DMS79 (cell line): ENCODE data around the gene EPHB2.
"Not testable (repeated sequence)": the region's sequence is repeated elsewhere in the genome, so short reads cannot be mapped to it uniquely, and the experiment has no call there.

ENCODE experiments used
- DNase-seq: peaks from one replicate; lab custom pipeline; 2025; lab: John Stamatoyannopoulos, UW

The EPHB2 gene

DNA sequence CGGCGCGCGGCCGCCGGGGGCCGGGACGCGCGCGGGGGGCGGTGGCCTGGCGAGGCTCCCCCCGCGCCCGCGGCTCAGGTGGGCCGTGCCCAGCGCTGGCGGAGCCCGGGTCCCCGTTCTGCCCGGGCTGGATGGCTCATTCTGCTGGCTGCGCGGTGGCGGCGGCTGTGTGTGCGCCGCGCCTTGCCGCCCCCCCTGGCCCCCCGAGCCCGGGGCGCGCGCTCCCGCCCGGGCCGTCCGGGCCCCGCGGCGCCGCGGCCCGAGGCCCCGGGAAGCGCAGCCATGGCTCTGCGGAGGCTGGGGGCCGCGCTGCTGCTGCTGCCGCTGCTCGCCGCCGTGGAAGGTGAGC lies at the start of gene EPHB2:
Gene EPHB2, plus strand, starts transcription at position 139 of the 349 bp plus-strand sequence. Its CDS starts 144 bp downstream, at position 283.
- no peak for DNase-seq

DNA sequence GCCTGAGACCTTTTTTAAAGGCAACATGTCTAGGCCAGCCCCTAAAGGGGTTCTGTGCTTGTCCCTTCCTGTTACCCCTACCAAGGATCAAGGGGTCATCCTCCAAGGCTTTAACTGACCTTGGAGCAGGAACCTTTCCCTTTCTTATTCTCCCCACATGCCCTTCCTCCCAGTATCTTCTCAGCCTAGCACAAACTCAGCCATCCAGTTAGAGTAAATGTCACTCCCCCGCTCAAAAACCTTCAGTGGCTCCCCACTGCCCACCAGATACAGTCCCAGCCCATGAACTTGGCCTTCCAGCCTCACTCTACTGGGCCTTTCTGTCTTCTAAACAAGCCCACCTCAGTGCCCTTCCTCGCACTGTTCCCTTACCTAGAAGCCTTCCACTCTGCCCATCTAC lies 48.8 kb upstream of the EPHB2 start:
- no peak for DNase-seq

DNA sequence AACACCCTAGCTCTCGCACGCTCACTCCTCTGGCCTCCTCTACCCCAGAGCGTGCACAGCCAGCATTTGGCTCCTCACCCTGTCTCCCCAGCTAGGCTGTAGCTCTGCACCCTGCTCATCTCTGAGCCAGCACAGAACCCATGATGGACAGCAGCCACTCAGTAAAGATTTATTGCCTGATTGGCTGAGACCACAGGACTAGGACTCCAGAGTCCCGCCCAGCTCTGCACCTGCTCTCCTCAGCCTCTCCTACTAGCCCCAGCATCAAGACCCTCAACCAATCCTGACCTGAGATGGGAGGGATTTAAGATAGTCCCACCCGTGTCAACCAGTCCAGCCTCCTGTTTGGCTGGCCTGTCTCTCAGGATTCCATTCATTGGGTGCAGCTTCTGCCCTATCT lies 48.3 kb upstream of the EPHB2 start:
- no peak for DNase-seq

DNA sequence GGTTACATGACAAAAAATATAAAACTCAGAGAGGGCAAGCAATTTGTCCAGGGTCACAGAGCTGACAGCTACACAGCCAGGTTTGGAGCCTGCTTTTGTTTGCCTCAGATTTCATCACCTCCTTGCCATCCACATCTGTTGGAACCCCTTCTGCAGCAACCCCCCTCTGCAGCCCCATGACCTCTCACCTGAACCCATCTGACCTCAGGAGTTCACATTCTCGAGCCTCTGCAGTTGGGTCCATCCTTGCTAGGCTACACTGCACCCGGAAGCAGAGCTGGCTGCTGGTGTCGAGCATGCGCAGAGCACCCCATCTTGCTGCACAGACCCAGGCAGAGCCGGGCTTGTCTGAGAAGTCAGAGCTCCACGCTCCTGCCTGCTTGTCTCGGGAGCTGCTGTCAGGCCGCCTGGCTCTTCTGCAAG lies 47.6 kb upstream of the EPHB2 start:
- DNase-seq = no peak

DNA sequence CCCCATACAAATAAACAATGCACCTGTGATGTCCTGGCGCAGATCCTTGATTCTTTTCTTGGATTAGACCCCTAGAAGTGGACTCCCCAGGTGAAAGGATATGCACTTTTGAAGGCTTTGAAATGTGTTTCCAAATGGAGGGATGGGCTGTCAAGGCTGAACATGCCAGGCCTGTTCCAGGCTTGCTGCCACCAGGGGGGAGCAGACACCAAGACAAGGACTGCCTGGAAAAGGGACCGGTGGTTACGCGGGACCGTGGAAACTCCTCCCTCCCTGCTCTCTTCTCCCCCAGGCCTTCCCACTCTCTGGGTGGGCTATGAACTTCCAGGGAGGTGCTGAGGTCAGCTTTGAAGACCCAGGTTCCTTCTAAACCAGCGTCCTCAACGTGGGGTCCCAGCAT lies 44.9 kb upstream of the EPHB2 start:
- no peak for DNase-seq

DNA sequence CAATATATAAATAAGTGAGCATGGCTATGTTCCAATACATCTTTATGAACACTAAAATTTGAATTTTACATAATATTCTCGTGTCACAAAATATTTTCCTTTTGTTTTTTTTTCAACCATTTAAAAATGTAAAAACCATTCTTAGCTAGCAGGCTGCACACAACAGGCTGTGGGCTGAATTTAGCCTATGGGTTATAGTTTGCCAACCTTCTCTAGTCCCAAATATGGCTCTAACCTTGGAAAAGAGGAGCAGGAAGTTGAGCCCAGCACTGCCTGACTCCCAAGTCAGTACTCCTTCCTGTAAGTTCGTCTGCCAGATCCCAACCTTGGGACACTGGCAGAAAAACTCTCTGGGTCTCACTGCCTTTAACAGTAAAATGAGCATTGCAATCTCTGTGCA lies 44.2 kb upstream of the EPHB2 start:
- DNase-seq = no peak

DNA sequence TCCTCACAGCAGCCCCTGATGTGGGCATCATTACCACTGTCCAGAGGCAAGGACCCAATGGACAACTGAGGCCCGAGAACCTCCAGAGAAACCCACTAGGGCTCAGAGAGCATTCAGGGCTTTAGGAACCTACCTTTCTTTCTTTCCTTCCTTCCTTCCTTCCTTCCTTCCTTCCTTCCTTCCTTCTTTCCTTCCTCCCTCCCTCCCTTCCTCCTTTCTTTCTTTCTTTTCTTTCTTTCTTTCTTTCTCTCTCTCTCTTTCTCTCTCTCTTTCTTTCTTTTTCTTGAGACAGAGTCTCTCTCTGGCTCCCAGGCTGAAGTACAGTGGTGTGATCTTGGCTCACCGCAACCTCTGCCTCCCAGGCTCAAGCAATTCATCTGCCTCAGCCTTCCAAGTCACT lies 41.8 kb upstream of the EPHB2 start:
- DNase-seq = not testable (repeated sequence)

DNA sequence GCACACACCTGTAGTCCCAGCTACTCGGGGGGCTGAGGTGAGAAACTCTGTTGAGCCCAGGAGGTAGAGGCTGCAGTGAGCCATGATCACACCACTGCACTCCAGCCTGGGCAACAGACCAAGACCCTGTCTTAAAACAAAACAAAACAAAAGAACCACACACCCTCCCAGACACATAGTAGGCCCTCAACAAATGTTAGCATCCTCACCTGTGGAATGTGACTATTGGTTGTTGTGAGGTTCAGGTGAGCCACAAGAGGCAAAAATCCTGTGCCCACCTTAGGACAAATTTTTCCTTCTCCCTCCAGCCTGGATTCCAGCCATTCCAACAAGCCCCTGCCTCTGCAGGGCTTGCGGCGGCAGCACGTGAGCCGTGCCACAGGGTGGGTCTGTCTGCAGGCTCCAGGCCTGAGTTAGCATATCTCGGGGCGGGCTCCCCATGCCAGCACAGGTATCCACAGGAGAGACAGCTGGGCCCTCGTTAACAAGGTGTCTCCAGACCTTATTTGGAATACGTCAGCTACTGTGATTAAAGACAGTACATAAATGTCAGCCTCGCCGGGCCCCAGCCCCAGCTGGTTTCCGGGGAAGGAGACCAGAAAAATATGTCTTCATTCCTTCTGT lies 40.2 kb upstream of the EPHB2 start:
- DNase-seq = no peak

DNA sequence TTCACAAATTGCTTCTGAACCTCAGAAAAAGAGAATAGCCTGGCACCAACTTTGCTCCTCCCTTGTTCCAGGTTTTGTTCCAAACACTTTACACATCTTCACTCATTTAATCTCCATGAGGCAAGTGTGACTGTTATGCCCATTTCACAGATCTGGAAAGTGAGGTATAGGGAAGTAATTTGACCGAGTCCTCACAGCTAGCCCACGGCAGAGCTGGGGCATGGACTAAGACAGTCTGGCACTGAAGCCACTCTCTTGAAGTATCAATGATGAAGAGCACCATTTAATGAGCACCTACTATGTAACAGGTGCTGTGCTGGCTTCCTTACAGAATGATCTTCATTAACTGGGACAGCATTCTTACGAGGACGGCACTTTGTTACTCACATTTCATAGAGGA lies 38.6 kb upstream of the EPHB2 start:
- DNase-seq = no peak

DNA sequence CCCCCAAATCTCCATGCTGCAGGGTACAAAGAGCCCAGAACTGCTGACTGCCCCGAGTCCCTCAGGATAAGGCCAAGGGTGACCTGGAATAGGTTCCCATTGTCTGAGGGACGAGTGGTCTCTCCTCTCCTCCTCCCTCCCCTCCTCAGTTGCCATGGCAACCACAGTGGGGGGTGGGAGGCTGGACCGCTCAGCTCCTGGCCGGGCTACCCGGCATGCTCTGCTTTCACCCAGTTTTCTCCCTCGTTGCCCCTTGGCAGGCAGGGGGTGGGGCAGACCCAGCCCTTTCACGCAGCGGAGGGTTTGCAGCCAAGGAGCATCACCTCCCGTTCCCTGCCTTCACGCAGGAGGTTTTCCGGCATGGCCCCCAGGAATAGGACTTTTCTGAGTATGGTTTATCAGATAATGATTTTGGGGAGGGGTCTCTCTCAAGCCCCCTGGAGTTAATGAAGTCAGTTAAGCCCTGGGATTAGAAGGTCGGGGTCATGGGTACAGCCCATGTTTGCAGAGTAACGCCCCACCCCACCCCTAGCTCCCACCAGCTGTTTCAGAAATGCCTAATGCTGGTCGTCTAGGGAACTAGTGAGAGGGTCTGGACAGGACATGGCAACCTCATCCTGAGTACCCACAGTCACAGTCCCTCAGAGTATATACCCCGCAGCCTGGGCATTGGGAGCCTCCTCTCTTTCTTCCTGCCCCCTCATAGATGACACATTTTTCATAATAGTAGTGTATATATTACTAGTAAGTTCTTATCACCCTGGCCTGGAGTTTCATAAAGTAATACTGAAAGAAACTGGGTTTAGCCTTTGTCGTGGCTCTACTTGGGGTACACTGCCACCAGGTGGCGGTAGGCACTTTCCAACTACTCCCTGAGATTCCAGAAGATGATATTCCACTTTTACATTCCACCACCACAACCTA lies 36.9 kb upstream of the EPHB2 start:
- peak; percentile 44 for DNase-seq

DNA sequence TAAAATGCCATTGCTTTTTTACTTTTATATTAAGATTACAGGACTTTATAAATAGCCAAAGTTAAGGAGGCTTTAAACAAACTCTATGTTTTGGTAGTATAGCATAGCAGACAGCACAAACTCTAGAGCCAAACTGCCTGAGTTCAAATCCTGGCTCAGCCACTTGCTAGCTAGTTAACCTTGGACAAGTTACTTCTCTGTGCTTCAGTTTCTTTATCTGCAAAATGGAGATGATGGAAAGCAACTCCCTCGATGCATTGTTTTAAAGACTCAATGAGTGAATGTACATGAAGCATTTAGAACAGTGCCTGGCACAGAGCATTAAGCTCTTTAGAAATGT lies 36.3 kb upstream of the EPHB2 start:
- no peak for DNase-seq

DNA sequence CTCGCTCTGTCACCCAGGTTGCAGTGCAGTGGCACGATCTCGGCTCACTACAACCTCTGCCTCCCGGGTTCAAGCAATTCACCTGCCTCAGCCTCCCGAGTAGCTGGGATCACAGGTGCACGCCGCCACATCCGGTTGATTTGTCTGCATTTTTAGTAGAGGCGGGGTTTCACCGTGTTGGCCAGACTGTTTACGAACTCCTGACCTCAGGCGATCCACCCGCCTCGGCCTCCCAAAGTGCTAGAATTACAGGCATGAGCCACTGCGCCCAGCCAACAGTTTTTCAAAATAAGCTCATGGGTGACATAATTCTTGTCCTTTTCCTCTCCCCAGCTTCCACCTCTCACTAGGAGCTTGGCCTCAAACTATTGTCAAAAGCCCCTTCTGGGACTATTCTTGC lies 34.5 kb upstream of the EPHB2 start:
- not testable (repeated sequence) for DNase-seq

DNA sequence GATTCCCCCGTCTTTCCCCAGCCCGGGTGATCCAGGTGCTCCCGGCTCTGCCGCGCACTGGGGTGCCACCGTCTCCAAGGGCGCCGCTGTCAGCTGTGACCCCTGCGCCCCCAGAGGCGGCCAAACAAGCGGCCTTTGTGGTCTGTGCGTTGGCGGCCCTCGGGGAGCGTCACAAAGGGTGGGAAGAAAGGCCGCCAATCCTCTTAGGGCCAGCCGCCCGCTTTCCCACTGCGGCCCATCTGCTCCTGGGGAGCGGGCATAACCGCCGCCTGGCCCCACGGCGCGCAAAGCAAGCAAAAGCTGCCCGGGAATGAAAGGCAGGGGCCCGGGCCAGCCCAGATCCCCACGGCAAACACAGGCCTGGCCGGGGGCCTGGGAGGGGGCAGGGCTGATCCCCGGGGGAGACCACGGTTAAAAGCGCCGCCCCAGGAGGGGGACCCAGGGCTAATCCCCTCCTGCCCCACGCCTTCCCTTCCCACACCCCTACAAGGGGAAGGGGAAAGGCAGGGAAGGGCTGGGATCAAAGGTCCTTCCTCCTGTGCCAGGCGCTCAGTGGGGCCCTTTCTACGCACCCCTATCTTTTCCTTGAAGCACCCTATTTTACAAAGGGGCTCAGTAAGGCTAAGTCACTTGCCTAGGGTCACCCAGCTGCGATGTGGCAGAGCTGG lies 33.6 kb upstream of the EPHB2 start:
- no peak for DNase-seq

DNA sequence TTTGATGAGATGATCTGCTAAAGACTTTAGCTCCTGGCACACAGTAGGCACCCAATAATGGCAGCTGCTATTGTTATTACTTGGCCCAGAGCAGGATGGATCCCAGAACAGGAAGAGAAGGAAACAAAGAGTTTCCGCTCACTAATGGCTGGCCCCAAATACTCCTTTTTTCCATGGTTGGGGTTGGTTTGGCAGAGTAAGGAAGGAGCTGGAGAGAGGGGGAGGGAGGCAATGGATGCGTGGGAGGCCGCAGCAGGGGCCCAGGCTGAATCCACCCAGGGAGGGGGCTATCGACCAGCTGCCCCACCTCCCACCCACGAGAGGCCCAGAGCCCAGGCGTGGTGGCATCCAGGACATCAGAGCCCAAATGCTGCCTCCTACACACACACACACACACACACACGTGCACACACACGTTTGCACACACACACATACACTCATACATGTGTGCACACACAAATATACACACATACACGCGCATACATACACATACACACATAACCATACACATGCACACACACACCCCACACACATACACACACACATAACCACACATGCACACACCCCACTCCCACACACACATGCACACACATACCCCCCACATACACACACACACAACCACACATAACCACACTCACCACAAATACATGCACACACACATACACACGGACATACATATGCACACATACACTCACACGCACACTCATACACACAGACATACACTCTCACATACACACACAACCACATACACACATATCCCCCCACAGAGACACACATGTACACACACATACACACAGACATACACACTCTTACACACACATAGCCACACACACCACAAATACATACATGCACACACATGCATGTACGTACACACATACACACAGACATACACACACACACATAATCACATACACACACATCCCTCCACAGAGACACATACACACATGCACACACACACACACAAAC lies 32.4 kb upstream of the EPHB2 start:
- no peak for DNase-seq

DNA sequence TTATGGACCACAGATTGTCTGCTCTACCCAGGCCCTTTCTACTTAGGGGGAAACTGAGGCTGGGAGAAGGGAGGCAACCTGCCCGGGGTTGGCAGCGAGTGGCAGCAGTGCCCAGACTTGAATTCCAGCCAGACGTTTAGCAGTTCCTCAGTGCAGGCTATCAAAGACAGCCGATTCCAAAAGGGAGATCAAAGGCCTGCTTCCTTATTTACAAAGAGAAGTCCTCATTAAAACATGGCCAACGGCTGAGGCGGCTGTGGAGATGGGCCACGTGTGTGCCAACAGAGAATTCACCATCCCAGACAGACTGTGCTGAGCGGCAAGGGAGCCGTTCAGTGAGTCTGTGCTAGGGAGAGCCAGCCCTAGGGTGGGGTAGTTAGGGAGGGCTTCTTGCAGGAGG lies 29.9 kb upstream of the EPHB2 start:
- no peak for DNase-seq

DNA sequence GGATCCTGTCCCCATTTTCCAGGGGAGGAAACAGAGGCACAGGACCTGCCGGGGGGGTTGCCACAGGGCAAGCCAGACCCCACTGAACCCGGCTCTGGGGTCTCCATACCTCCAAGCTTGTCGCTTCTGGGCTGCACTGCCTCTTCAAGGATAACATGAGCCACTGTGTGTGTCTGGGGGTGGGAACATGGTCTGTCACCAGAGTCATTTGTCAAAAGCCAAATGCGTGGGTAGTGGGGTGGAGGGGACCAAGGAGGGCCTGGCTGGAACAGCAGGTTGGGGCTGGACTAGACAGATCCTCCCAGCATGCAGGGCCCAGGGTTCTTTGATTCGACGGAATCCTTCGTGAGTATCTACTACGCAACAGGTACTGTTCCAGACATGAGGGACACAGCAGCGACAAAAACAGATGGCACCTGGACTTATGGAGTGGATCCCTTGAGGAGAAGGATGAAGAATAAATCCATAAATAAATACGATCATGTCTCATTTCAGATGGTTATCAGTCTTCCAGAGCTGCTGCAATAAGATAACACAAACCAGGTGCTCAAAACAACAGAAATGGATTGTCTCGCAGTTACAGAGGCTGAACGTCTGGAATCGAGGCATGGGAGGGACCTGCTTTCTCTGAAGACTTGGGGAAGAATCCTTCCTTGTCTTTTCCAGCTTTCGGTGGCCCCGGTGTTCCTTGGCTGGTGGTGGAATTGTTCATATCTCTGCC lies 28.9 kb upstream of the EPHB2 start:
- no peak for DNase-seq

DNA sequence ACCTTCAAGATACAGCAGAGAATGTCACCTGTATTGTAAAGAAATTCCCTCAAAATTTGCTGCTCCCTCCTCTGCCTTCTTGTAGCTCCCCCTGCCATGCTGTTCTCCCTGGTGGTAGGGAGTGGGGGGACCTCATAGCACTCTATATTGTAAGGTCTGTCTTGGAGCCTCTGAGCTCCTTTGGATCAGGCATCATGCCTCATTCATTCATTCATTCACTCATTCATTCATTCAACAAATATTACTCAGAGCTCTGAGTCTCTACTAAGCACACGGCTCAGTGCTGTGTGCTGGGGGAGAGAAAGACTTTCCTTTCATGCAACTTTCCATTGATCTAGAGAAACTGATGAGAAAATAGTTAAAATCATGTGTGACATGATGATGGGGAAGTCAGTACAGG lies 27.1 kb upstream of the EPHB2 start:
- DNase-seq = no peak

DNA sequence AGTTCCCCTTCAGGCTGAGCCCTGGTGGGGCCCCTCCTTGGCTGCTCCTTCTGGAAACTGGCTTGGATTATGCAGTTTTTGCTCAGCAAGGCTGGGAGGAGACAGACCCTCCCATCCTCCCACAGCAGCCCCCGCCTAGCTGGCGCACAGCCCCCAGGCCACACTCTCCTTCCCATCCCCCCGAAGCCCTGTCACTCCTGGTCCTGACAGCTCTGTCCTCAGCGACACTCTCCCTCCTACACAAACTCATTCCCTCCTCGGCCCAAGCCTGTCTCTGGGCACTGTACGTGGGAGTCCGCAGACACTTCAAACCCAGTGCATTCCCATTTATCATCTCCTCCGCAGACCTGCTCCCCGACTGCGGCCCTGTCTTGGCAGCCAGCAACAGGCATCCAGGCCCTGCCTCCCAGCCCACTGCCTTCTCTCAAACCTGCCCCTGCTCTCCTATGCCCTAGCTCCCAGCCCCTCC lies 25.0 kb upstream of the EPHB2 start:
- DNase-seq = no peak

DNA sequence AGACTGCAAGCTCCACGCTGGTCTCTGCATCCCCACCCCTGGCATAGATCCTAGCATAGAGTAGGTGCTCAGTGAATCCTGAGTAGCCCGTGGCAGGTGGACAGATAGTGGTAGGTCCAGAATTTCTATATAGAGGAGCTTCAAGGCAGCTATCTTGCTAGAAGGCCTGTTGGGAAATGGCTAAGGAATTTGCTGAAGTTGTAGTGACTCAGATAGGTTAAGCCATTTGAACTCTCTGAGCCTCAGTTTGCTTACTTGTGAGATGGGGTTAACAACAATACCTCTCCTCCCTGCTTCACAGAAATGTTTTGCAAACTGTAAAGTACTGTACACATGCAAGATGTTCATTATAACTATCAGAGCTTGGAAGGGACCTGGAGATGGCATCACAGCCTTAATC lies 23.4 kb upstream of the EPHB2 start:
- DNase-seq = no peak

DNA sequence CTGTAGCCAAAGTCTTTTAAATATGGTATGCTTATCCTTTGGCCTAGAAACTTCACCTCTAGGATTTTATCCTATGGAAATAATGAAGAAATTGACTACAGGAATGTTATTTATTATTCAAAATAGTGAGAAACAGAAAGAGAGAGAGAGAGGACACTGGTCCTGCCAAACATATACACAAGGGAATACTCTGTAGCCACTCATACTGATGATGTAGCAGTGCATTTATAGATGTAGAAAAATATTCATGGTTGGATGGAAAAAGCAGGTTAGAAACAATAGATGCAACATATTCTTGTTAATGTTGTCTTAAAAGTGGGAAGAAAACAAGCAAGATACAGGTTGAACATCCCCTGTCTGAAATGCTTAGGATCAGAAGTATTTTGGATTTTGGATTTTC lies 22.2 kb upstream of the EPHB2 start:
- no peak for DNase-seq

DNA sequence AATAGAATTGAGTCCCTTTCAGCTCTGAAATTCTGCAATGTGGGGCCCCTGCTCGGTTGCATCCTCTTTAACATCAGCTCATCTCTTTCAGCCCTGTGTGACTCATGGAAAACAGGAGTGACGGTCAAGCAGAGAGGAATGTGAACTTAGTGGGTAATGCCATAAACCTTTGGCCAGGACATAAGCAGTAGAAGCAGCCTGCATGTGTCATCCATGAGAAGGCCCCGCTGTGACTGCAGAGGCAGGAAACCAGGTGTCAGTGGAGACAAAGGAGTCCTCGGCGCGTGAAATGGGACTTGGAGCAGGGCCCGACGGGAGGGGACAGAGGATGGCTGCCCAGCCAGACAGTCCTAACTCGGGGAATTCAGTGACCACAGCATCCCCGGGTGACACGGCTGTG lies 21.1 kb upstream of the EPHB2 start:
- DNase-seq = no peak
